HG02623 (cell line): ENCODE measurements around the gene NOPCHAP1.
A peak's percentile ranks its signal among the peaks of the same experiment; 100 is the strongest.

Experiments
- ATAC-seq: cut with Tn5 transposase; IDR thresholded peaks from one replicate; pipeline ENCODE4 v1.9.1; 2021; ENCODE audit warnings: moderate library complexity; ENCODE audit not compliant: unreplicated experiment

The NOPCHAP1 gene

DNA sequence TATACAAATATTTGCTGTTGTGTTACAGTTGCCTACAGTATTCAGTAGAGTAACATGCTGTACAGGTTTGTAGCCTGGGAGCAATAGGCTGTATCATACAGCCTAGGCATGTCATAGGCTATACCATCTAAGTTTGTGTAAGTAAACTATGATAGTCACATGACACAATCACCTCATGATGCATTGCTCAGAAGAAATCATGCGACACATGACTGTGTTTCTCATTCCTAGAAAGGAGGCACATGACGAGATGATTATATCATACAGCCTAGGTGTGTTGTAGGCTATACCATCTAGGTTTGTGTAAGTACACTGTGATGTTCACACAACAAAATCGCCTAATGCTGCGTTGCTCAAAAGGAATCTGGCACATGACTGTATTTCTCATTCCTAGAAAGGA, 31.9 kb downstream of the NOPCHAP1 start:
- no peak for ATAC-seq

DNA sequence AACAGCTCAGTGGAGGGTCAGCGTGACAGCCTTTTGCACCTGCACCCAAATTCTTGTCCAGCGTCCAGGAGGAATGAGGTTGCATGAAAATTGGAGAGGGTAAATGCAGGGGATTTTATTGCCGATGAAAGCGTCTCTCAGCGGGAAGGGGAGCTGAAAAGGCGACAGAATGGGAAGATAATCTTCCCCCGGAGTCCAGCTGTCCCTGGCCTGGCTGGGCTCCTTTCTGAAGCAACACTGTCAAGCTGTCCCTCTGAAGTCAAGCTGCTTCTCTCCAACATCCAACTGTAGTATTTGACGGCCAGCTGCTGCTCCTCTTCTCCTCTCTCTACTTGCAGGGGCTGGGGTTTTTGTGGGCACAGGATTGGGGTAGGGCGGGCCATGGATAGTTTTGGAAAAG, 32.7 kb downstream of the NOPCHAP1 start:
- no peak for ATAC-seq

DNA sequence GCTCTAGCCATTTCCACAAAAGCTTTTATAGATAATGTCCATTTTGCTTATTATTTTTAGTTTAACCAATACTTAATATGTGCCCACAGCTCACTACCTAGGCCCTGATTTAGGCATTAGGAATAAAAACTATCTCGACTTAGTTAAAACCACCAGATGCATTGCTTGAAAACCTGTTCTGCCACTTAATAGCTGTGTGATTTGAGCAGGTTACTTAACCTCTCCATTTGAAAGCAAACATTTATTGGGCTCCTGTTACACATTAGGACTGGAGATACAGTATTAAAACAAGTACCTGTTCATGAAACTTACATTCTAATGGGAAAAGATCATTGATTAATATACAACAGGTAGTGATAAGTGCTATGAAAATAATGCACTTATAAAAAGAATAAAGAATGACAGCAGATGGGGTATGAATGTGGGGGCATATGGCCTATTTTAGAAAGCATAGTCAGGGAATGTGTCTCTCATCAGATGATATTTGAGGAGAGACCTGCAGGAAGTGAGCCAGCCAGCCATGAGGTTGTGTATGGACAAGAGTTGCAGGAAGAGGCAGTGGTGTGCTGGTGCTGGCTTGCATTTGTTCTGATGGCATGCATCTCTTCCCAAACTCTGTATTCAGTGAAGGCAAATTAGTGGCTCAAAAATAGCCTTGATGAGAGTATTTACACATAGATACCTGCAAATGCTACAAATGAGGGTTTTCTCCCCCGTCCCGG, 34.3 kb downstream of the NOPCHAP1 start:
- ATAC-seq = no peak

DNA sequence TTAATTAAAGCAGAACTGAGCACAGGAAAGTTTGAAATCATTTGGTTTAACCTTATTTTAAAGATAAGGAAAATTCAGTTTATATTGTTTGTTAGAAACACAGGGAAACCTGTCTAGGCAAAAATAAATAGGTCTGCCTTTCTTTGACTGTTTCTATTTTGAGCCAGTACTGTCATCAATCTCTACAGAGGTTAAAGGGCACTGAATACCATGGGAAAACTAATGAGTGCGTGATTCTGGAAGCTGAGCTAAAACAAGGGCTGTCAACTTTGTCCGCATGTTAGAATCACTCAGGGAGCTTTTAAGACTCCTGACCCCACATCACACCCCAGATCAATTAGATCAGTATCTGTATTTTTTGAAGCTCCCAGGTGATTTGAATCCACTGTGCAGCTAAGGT, 38.8 kb downstream of the NOPCHAP1 start:
- no peak for ATAC-seq

- no peak for ATAC-seq
Measured at GRCh38 chr12:105025890-105026289, 39.8 kb downstream of the NOPCHAP1 start.

- no peak for ATAC-seq
Measured at GRCh38 chr12:105026411-105026810, 40.3 kb downstream of the NOPCHAP1 start.

DNA sequence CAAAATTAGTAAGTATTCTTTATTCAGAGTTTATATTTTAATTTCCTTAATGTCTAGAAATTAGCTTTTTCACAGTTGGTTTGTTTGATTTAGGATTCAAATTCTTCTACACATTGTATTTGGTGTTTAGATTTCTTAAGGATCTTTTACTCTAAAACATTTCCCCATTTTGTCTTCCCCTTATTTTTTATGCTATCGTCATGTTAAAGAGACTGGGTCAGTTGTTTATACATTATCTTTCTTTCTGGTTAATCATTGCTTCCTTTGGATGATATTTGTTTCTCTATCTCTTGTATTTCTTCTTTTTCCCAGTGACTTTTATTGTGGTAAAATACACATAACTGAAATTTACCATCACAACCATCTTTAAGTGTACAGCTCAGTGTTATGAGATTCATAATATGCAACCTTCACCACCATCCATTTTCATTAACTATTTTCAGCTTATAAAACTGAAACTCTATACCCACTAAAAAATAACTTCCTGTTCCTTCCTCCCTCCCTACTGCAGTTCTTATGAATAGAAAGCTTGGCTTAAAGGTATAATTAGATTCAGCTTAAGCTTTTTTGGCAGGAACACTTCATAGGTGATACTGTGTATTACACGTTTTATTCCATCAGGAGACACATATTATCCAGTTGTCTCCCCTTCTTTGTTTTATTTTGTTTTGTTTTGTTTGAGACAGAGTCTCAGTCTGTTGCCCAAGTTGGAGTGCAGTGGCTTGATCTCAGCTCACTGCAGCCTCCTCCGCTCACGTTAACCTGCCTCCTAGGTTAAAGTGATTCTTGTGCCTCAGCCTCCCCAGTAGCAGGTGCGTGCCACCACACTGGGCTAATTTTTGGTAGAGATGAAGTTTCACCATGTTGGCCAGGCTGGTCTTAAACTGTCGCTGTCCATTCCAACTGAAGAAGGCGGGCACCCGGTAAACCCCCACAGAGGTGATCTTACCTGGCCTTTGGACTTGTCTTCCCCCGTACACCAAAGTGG, 45.0 kb downstream of the NOPCHAP1 start:
- ATAC-seq = peak; percentile 95

GRCh38 chr12:105032703-105033357, 46.7 kb downstream of the NOPCHAP1 start:
- no peak for ATAC-seq

- no peak for ATAC-seq
Measured at GRCh38 chr12:105033851-105034250, 47.7 kb downstream of the NOPCHAP1 start.
